Measurements from ENCODE around the gene ANKRD33B.

- no peak for TF ChIP-seq CTCF (conservative IDR thresholded peaks at IDR 0.05; ENCODE audit: low read depth, low read length)
- no peak for TF ChIP-seq EZH2 (IDR thresholded peaks at IDR 0.05; ENCODE audit: borderline replicate concordance, low read depth, low read length, poor library complexity, severe bottlenecking)
Observed at GRCh38 chr5:10527281-10527950, 36.5 kb upstream of the ANKRD33B start.

Data from A673 (cell line).